Testis (tissue), 2 donors: Measurements from ENCODE around the gene UPK3BL1.
"Not testable (repeated sequence)": the region's sequence is repeated elsewhere in the genome, so short reads cannot be mapped to it uniquely, and the experiment has no call there.

ENCODE experiments used
- CTCF ChIP-seq, 3 experiments: fragments of 450-650 bp in 2 of 3; fragments of 200-600 bp in 1 of 3; sonication (generic) in 1 of 3; IDR thresholded peaks; one replicate each; pipeline ENCODE4 v1.5.1; 2016 to 2019; ENCODE audit warnings: antibody characterized with exemption in 3 of 3, mild to moderate bottlenecking in 2 of 3, moderate library complexity in 1 of 3
- POLR2A ChIP-seq: fragments of 450-650 bp; IDR thresholded peaks from one replicate; pipeline ENCODE4 v1.6.1; 2017; ENCODE audit warnings: antibody characterized with exemption, mild to moderate bottlenecking, moderate library complexity

DNA sequence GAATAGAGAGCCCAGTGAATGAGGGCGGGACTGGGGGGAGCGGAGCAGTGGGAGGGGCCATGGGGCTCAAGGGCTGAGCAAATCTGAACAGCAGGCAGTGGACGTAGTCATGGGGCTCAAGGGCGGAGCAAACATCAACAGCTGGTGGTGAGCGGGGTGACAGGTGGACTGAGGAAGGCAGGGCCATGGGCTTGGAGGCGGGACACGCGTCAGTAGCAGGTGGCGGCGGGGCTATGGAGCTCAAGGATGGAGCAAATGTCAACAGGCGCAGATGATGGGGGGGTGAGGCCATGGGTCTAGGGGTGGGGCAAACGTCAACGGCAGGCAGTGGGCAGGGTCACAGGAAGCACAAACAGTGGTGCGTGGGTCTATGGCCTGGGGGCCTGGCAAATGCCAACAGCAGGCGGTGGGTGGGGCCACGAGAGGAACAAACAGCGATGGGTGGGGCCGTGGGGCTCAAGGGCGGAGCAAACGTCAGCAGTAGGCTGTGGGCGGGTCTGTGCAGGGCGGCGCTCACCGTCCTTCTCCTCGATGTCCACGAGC, 50.0 kb downstream of the UPK3BL1 start:
- not testable (repeated sequence) for TF ChIP-seq CTCF (IDR thresholded peaks at IDR 0.05); POLR2A
